Measurements from ENCODE around the gene KNSTRN.

Gene KNSTRN

GRCh38 chr15:40398413-40398873 is 15.9 kb downstream of the KNSTRN start:
- Histone ChIP-seq H3K36me3 (ENCODE audit: control insufficient read depth in 2 of 2, insufficient read depth in 2 of 2, low read length in 2 of 2) (no peaks in the 10 kb centered on the region), H3K27ac (ENCODE audit: low read depth in 2 of 2, low read length in 2 of 2) (no peak overlapping the region), H3K27me3 (ENCODE audit: control insufficient read depth in 2 of 2, insufficient read depth in 2 of 2, low read length in 2 of 2) (no peaks in the 10 kb centered on the region), H3K9ac (ENCODE audit: low read depth in 1 of 2, low read length in 2 of 2) (no peak overlapping the region), H3K4me1 (ENCODE audit: control insufficient read depth in 2 of 2, insufficient read depth in 2 of 2, low read length in 2 of 2) (no peaks in the 10 kb centered on the region), H3K4me3 (ENCODE audit: low read length in 2 of 2) (no peak overlapping the region), H3K9me3 (ENCODE audit: control insufficient read depth in 2 of 2, low read length in 2 of 2) (no peaks in the 10 kb centered on the region)

- no peaks in the 10 kb centered on the region for H3K4me1 ChIP-seq (ENCODE audit: control insufficient read depth in 2 of 2, insufficient read depth in 2 of 2, low read length in 2 of 2)
- no peaks in the 10 kb centered on the region for H3K36me3 ChIP-seq (ENCODE audit: control insufficient read depth in 2 of 2, insufficient read depth in 2 of 2, low read length in 2 of 2)
- H3K27me3 ChIP-seq (ENCODE audit: control insufficient read depth in 2 of 2, insufficient read depth in 2 of 2, low read length in 2 of 2) = no peaks in the 10 kb centered on the region
- H3K27ac ChIP-seq (ENCODE audit: low read depth in 2 of 2, low read length in 2 of 2) = no peak overlapping the region
- no peak overlapping the region for H3K9ac ChIP-seq (ENCODE audit: low read depth in 1 of 2, low read length in 2 of 2)
- H3K4me3 ChIP-seq (ENCODE audit: low read length in 2 of 2) = no peak overlapping the region
- H3K9me3 ChIP-seq (ENCODE audit: control insufficient read depth in 2 of 2, low read length in 2 of 2) = no peaks in the 10 kb centered on the region
These were observed 16.8 kb downstream of the KNSTRN start for GRCh38 chr15:40399370-40399769.

- Histone ChIP-seq H3K27me3 (ENCODE audit: control insufficient read depth in 2 of 2, insufficient read depth in 2 of 2, low read length in 2 of 2) (no peaks in the 10 kb centered on the region), H3K4me3 (ENCODE audit: low read length in 2 of 2) (peak within 1 kb of the TSS; percentile 87 to 89), H3K27ac (ENCODE audit: low read depth in 2 of 2, low read length in 2 of 2) (peak within 1 kb of the TSS; percentile 64 to 75), H3K36me3 (ENCODE audit: control insufficient read depth in 2 of 2, insufficient read depth in 2 of 2, low read length in 2 of 2) (peaks cover 6 to 13% of the 10 kb centered on the region in 2 donors), H3K9me3 (ENCODE audit: control insufficient read depth in 2 of 2, low read length in 2 of 2) (no peaks in the 10 kb centered on the region), H3K4me1 (ENCODE audit: control insufficient read depth in 2 of 2, insufficient read depth in 2 of 2, low read length in 2 of 2) (peaks cover 11% of the 10 kb centered on the region in 2 donors), H3K9ac (ENCODE audit: low read depth in 1 of 2, low read length in 2 of 2) (peak within 1 kb of the TSS; percentile 82 to 90)
These were observed 23.2 kb downstream of the KNSTRN start, which contains the start of gene IVD for GRCh38 chr15:40405501-40406381. IVD (plus strand) TSS chr15:40405795; CDS start chr15:40405828, 33 bp downstream.

GRCh38 chr15:40407330-40407990 is 24.9 kb downstream of the KNSTRN start:
- H3K27ac ChIP-seq (ENCODE audit: low read depth in 2 of 2, low read length in 2 of 2) = no peak overlapping the region
- H3K9me3 ChIP-seq (ENCODE audit: control insufficient read depth in 2 of 2, low read length in 2 of 2) = no peaks in the 10 kb centered on the region
- H3K27me3 ChIP-seq (ENCODE audit: control insufficient read depth in 2 of 2, insufficient read depth in 2 of 2, low read length in 2 of 2) = no peaks in the 10 kb centered on the region
- H3K9ac ChIP-seq (ENCODE audit: low read depth in 1 of 2, low read length in 2 of 2) = no peak overlapping the region
- H3K36me3 ChIP-seq (ENCODE audit: control insufficient read depth in 2 of 2, insufficient read depth in 2 of 2, low read length in 2 of 2) = peaks cover 14 to 27% of the 10 kb centered on the region in 2 donors
- peaks cover 11 to 14% of the 10 kb centered on the region in 2 donors for H3K4me1 ChIP-seq (ENCODE audit: control insufficient read depth in 2 of 2, insufficient read depth in 2 of 2, low read length in 2 of 2)
- no peak overlapping the region for H3K4me3 ChIP-seq (ENCODE audit: low read length in 2 of 2)

- Histone ChIP-seq H3K27me3 (ENCODE audit: control insufficient read depth in 2 of 2, insufficient read depth in 2 of 2, low read length in 2 of 2) (no peaks in the 10 kb centered on the region), H3K9ac (ENCODE audit: low read depth in 1 of 2, low read length in 2 of 2) (no peak overlapping the region), H3K27ac (ENCODE audit: low read depth in 2 of 2, low read length in 2 of 2) (no peak overlapping the region), H3K36me3 (ENCODE audit: control insufficient read depth in 2 of 2, insufficient read depth in 2 of 2, low read length in 2 of 2) (peaks cover 25 to 44% of the 10 kb centered on the region in 2 donors), H3K9me3 (ENCODE audit: control insufficient read depth in 2 of 2, low read length in 2 of 2) (no peaks in the 10 kb centered on the region), H3K4me1 (ENCODE audit: control insufficient read depth in 2 of 2, insufficient read depth in 2 of 2, low read length in 2 of 2) (peaks cover 13 to 14% of the 10 kb centered on the region in 2 donors), H3K4me3 (ENCODE audit: low read length in 2 of 2) (no peak overlapping the region)
These were observed 26.8 kb downstream of the KNSTRN start for GRCh38 chr15:40409366-40409765.

DNA sequence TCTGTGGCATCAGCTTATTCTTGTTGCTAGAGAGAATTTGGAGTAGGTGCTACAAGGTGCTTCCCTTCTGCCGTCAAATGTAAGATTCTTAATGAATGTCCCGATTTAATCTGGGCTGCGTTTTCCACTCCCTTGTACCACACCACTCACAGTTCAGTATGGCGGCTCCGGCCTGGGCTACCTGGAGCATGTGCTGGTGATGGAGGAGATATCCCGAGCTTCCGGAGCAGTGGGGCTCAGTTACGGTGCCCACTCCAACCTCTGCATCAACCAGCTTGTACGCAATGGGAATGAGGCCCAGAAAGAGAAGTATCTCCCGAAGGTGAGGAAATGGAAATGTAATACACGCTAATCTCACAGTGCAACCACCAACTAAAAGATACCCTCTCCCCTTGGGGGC is 28.0 kb downstream of the KNSTRN start:
- Histone ChIP-seq H3K27ac (ENCODE audit: low read depth in 2 of 2, low read length in 2 of 2) (no peak overlapping the region), H3K9me3 (ENCODE audit: control insufficient read depth in 2 of 2, low read length in 2 of 2) (no peaks in the 10 kb centered on the region), H3K4me1 (ENCODE audit: control insufficient read depth in 2 of 2, insufficient read depth in 2 of 2, low read length in 2 of 2) (peaks cover 8 to 9% of the 10 kb centered on the region in 2 donors), H3K4me3 (ENCODE audit: low read length in 2 of 2) (no peak overlapping the region), H3K9ac (ENCODE audit: low read depth in 1 of 2, low read length in 2 of 2) (no peak overlapping the region), H3K27me3 (ENCODE audit: control insufficient read depth in 2 of 2, insufficient read depth in 2 of 2, low read length in 2 of 2) (no peaks in the 10 kb centered on the region), H3K36me3 (ENCODE audit: control insufficient read depth in 2 of 2, insufficient read depth in 2 of 2, low read length in 2 of 2) (peaks cover 31 to 55% of the 10 kb centered on the region in 2 donors)

DNA sequence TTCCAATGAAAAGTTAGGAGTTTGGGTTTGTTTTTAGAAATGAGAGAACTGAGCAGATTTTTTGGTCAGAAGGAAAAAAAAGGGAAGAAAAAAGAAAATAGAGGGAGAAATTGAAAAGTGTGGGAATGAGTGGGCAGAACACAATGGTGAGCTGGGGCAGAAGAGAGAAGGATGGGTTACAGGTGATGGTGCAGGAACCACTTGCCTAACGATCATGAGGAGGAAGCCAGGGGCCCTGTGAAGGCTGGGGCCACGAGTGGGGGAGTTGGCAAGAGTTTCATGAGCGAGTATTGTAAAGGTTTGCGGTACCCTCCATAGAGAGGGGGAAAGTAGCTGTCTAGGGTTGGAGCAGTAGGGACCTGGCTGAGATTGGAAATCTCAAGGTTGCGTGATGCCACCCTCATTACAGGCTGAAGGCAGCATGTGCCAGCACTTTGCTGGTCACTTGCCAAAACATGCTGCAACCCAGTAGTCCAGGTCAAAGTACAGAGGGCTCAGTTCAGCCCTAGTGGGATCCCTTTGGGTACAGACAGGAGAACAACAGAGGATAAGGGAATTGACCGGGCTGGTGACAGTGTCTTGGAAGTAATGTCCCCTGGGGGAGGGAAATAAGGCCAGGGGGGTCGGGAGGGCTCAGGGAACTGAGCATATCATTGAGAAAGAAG is 29.7 kb downstream of the KNSTRN start:
- H3K9me3 ChIP-seq (ENCODE audit: control insufficient read depth in 2 of 2, low read length in 2 of 2) = no peaks in the 10 kb centered on the region
- no peak overlapping the region for H3K27ac ChIP-seq (ENCODE audit: low read depth in 2 of 2, low read length in 2 of 2)
- peaks cover 37 to 63% of the 10 kb centered on the region in 2 donors for H3K36me3 ChIP-seq (ENCODE audit: control insufficient read depth in 2 of 2, insufficient read depth in 2 of 2, low read length in 2 of 2)
- no peak overlapping the region for H3K9ac ChIP-seq (ENCODE audit: low read depth in 1 of 2, low read length in 2 of 2)
- no peak overlapping the region for H3K4me3 ChIP-seq (ENCODE audit: low read length in 2 of 2)
- peaks cover 2 to 3% of the 10 kb centered on the region in 2 donors for H3K4me1 ChIP-seq (ENCODE audit: control insufficient read depth in 2 of 2, insufficient read depth in 2 of 2, low read length in 2 of 2)
- H3K27me3 ChIP-seq (ENCODE audit: control insufficient read depth in 2 of 2, insufficient read depth in 2 of 2, low read length in 2 of 2) = no peaks in the 10 kb centered on the region

DNA sequence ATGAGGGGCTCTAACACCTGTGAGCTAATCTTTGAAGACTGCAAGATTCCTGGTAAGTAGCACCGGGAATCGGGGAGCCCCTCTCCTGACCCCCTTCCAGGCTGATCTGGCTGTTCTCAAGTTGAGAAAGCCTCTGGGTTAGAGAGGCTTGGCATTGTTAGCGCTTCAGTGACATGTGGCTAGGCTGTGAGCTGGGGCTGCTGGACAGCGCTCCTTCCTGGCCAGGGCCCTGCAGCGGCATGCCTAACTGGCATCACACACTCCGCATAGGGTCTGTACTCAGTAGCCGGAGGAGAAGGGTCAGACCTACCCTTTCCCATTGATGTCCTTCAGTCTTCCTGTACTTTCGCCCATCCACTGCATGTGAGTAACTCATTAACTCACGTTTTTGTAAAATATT is 30.5 kb downstream of the KNSTRN start:
- Histone ChIP-seq H3K4me1 (ENCODE audit: control insufficient read depth in 2 of 2, insufficient read depth in 2 of 2, low read length in 2 of 2) (peaks cover 2 to 3% of the 10 kb centered on the region in 2 donors), H3K9me3 (ENCODE audit: control insufficient read depth in 2 of 2, low read length in 2 of 2) (no peaks in the 10 kb centered on the region), H3K27ac (ENCODE audit: low read depth in 2 of 2, low read length in 2 of 2) (no peak overlapping the region), H3K27me3 (ENCODE audit: control insufficient read depth in 2 of 2, insufficient read depth in 2 of 2, low read length in 2 of 2) (no peaks in the 10 kb centered on the region), H3K36me3 (ENCODE audit: control insufficient read depth in 2 of 2, insufficient read depth in 2 of 2, low read length in 2 of 2) (peaks cover 37 to 63% of the 10 kb centered on the region in 2 donors), H3K4me3 (ENCODE audit: low read length in 2 of 2) (no peak overlapping the region), H3K9ac (ENCODE audit: low read depth in 1 of 2, low read length in 2 of 2) (no peak overlapping the region)

GRCh38 chr15:40414816-40415215 is 32.3 kb downstream of the KNSTRN start:
- H3K4me3 ChIP-seq (ENCODE audit: low read length in 2 of 2) = no peak overlapping the region
- H3K4me1 ChIP-seq (ENCODE audit: control insufficient read depth in 2 of 2, insufficient read depth in 2 of 2, low read length in 2 of 2) = peaks cover 2 to 3% of the 10 kb centered on the region in 2 donors
- H3K9me3 ChIP-seq (ENCODE audit: control insufficient read depth in 2 of 2, low read length in 2 of 2) = no peaks in the 10 kb centered on the region
- no peak overlapping the region for H3K9ac ChIP-seq (ENCODE audit: low read depth in 1 of 2, low read length in 2 of 2)
- H3K27ac ChIP-seq (ENCODE audit: low read depth in 2 of 2, low read length in 2 of 2) = no peak overlapping the region
- H3K36me3 ChIP-seq (ENCODE audit: control insufficient read depth in 2 of 2, insufficient read depth in 2 of 2, low read length in 2 of 2) = peaks cover 37 to 62% of the 10 kb centered on the region in 2 donors
- H3K27me3 ChIP-seq (ENCODE audit: control insufficient read depth in 2 of 2, insufficient read depth in 2 of 2, low read length in 2 of 2) = no peaks in the 10 kb centered on the region
